ENCODE results near the gene HMCN2.

HMCN2 gene

GRCh38 chr9:130422546-130422945 is 157.0 kb downstream of the HMCN2 start:
- no peak for DNase-seq (ENCODE audit: low read depth)
- no peak for TF ChIP-seq CTCF (IDR thresholded peaks at IDR 0.05; ENCODE audit: insufficient read depth, low read depth, low read length, missing control alignments)
- H3K4me3 ChIP-seq (ENCODE audit: low read length): no peak overlapping the region

- no peak for DNase-seq (ENCODE audit: low read depth)
- H3K4me3 ChIP-seq (ENCODE audit: low read length): no peak overlapping the region
- no peak for TF ChIP-seq CTCF (IDR thresholded peaks at IDR 0.05; ENCODE audit: insufficient read depth, low read depth, low read length, missing control alignments)
Observed at GRCh38 chr9:130423272-130423671, 157.7 kb downstream of the HMCN2 start.

GRCh38 chr9:130424595-130425454 is 159.3 kb downstream of the HMCN2 start:
- TF ChIP-seq CTCF (IDR thresholded peaks at IDR 0.05; ENCODE audit: insufficient read depth, low read depth, low read length, missing control alignments): no peak
- no peak for DNase-seq (ENCODE audit: low read depth)
- H3K4me3 ChIP-seq (ENCODE audit: low read length): no peak overlapping the region

GRCh38 chr9:130425741-130426466 is 160.3 kb downstream of the HMCN2 start:
- DNase-seq (ENCODE audit: low read depth): no peak
- TF ChIP-seq CTCF (IDR thresholded peaks at IDR 0.05; ENCODE audit: insufficient read depth, low read depth, low read length, missing control alignments): no peak
- no peak overlapping the region for H3K4me3 ChIP-seq (ENCODE audit: low read length)

- DNase-seq (ENCODE audit: low read depth): no peak
- no peak overlapping the region for H3K4me3 ChIP-seq (ENCODE audit: low read length)
- no peak for TF ChIP-seq CTCF (IDR thresholded peaks at IDR 0.05; ENCODE audit: insufficient read depth, low read depth, low read length, missing control alignments)
Observed at GRCh38 chr9:130426467-130426773, 160.9 kb downstream of the HMCN2 start.

GRCh38 chr9:130426883-130427282 is 161.3 kb downstream of the HMCN2 start:
- peak; percentile 5 for TF ChIP-seq CTCF (IDR thresholded peaks at IDR 0.05; ENCODE audit: insufficient read depth, low read depth, low read length, missing control alignments)
- H3K4me3 ChIP-seq (ENCODE audit: low read length): no peak overlapping the region
- peak; percentile 96 for DNase-seq (ENCODE audit: low read depth)

Data from epithelial cell of esophagus (primary cell).